GM21737 (cell line): ENCODE results near the gene ZNF562.

Source experiments
- ATAC-seq: cut with Tn5 transposase; IDR thresholded peaks from one replicate; pipeline ENCODE4 v1.9.1; 2021; ENCODE audit warnings: mild to moderate bottlenecking, moderate library complexity; ENCODE audit not compliant: unreplicated experiment

ZNF562 gene

GRCh38 chr19:9645472-9645871 is 29.4 kb downstream of the ZNF562 start:
- no peak for ATAC-seq

DNA sequence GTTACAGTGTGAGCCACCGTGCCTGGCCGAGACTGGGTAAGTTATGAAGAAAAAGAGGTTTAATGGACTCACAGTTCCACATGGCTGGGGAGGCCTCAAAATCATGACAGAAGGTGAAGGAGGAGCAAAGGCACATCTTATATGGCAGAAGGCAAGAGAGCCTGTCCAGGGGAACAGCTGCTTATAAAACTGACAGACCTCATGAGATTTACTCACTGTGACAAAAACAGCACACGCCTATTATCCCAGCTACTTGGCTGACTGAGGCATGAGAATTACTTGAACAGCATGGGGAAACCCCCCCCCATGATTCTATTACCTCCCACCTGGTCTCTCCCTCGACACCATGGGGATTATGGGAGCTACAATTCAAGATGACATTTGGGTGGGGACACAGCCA is 30.4 kb downstream of the ZNF562 start:
- no peak for ATAC-seq

DNA sequence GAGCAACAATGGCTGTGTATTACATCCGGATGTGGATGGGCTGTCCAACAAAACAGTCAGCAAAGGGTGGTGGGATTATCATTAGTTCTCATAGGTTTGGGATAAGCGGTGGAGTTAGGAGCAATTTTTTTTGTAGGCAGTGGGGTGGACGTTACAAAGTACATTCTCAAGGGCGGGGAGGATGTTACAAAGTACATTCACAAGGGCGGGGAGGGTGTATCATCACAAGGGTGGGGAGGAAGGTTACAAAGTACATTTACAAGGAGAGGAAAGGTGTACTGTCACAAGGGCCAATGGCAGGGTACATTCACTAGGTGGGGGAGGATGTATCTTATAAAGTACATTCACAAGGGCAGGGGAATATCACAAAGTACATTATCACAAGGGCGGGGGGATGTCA is 33.1 kb downstream of the ZNF562 start:
- ATAC-seq = no peak

DNA sequence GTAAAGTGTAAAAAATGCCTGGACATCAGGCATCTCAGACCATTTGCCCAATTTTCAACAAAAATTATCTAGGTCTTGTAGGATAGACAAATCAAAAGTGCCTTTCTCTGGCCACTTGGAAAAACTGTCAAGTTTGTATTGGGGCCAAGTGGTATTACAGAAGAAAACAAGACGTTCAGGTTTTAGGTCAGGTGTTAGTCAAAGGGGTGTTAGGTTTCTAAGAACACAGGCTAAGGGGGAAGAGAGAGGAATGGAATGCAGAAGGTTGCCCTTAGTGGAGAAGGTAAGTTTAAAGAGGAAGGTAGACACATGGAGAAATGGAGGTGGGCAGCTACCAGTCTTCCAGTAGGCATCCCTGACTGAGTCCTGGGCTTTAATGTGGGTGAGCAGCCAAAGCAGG is 33.9 kb downstream of the ZNF562 start:
- ATAC-seq = no peak

GRCh38 chr19:9636018-9636417 is 38.9 kb downstream of the ZNF562 start:
- ATAC-seq = no peak

- ATAC-seq = no peak
Measured at GRCh38 chr19:9627856-9628255, 47.0 kb downstream of the ZNF562 start.

- ATAC-seq = no peak
Measured at GRCh38 chr19:9622531-9622930, 52.4 kb downstream of the ZNF562 start.

DNA sequence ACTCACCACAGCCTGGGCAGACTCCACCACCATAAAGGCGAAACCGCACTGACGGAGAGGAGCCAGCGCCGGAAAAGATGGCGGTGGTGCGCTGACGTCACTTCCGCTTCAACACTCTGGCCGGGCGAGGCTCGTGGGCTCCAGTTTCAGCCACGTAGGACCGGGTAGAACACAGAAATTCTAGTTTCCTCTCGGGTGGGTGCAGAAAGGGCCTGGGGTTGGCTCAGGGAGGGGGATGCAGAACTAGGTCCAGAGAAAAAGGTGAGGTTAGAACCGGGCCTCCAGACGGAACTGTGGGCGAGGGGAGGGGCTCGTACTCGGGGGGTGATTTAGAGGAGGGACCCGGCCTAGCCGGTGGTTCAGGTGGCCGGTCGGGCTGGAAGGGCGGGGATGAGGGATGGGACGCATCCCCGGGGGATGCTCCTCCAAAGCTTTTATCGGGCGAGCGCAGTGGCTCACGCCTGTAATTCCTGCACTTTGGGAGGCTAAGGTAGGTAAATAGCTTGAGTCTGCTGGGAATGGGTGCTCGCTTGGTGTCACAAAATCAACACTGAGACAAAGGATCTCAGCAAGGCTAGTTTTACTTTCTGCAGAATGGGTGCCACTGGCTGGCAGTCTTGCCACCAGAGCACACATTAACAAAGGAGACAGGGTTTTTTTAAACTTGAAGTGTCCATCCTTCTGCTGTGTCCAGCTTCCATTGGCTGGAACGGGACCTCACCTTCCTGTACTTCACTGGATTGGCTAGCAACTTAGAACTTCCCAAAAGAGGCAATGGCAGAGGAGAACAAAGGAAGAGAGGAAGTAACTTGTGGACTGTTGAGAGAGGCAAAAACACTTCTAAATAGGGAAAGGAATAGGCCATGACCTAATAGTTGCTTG is 53.5 kb downstream of the ZNF562 start, which contains the start of gene ZNF561:
Gene ZNF561, minus strand, starts transcription at position 77 of the 882 bp plus-strand sequence. CDS start 1,776 bp downstream, outside the sequence.
- peak; percentile 71 for ATAC-seq

DNA sequence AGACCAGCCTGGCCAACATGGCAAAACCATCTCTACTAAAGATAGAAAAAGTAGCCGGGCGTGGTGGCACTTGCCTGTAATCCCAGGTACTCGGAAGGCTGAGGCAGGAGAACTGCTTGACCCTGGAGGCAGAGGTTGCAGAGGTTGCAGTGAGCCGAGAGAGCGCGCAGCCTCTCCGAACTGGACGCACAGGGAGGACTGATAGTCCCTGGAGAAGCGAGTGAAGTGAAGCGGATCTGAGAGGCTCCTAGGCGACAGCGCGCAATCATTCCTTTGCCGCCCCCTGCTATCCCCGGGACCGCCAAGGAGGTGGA is 54.1 kb downstream of the ZNF562 start:
- ATAC-seq = no peak

DNA sequence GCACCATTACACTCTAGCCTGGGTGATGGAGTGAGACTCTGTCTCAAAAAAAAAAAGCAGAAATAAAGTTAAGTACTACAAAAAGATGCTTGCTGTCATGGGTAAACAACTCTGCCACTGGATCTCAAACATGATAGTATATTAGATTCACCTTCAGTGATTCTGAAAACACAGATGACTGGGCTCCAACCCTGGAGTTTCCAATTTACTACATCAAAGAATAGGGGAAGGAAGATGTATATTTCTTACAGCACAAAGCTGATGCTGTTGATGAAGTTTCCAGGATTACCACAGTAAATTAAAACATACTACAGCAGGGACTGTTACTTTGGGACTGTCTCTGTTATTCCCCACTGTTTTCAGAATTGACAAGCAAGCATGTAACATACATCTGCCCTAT is 59.1 kb downstream of the ZNF562 start:
- no peak for ATAC-seq

- no peak for ATAC-seq
Measured at GRCh38 chr19:9610484-9611113, 64.3 kb downstream of the ZNF562 start.

DNA sequence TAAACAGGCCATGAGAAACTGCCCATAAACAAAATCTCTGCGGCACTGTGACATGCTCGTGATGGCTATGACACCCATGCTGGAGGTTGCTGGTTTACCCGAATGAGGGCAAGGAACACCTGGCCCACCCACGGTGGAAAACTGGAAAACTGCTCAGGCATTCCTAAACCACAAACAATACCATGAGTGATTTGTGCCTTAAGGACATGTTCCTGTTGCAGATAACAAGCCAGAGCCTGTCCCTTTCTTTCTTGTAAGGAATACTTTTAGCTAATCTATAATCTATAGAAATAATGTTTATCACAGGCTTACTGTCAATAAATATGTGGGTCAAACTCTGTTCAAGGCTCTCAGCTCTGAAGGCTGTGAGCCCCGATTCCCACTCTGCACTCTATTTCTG is 66.0 kb downstream of the ZNF562 start:
- ATAC-seq = no peak

GRCh38 chr19:9597027-9597426 is 77.9 kb downstream of the ZNF562 start:
- no peak for ATAC-seq
